Mucosa of descending colon (tissue), 3 donors: ENCODE results near the gene PPP2R5C. TPM values are rescaled to one million over a fixed set of nuclear protein-coding genes. Genes with fewer than 3 reads are reported as not detected.

Experiments used
- ATAC-seq: fragments of 200-7000 bp; cut with Tn5 transposase; one replicate; pipeline ENCODE4 v1.9.1; 2020; ENCODE audit warnings: mild to moderate bottlenecking, moderate library complexity
- DNase-seq, 3 donors: peaks; one replicate each; pipeline ENCODE4 v3.0.0-alpha.2; 2020
- H3K36me3 ChIP-seq: fragments of 200-600 bp; one replicate; pipeline ENCODE4 v1.8.0; 2021; ENCODE audit warnings: low read depth, mild to moderate bottlenecking
- H3K4me1 ChIP-seq: fragments of 200-600 bp; one replicate; pipeline ENCODE4 v1.8.0; 2021; ENCODE audit warnings: low read depth, mild to moderate bottlenecking
- H3K4me3 ChIP-seq: fragments of 200-600 bp; one replicate; pipeline ENCODE4 v1.8.0; 2021; ENCODE audit warnings: mild to moderate bottlenecking
- H3K9me3 ChIP-seq: fragments of 200-600 bp; one replicate; pipeline ENCODE4 v1.8.0; 2021; ENCODE audit warnings: mild to moderate bottlenecking
- intact Hi-C, 2 donors: fragments of 100-400 bp; cut with DNase I in 1 of 2; cut with micrococcal nuclease in 1 of 2; formaldehyde crosslinking; loops; one replicate each; pipeline versions ENCODE4 v1.11.0 to v1.11.1; 2022; cut with DNase I, micrococcal nuclease
- total RNA-seq, 3 donors: library from RNA; stranded (reverse); fragmentation: NEBNext Ultra II Directional in 2 of 3; extraction: Animal tissue kit (Norgen Biotek cat#: 25700) in 2 of 3; gene quantifications; one replicate each; pipeline versions ENCODE4 v1.2.1 to v1.2.4, GENCODE V29; 2021 to 2023
- TF ChIP-seq, protein P1 (sequence below): fragments of 200-600 bp; IDR thresholded peaks from one replicate; pipeline ENCODE4 v1.8.0; 2022; ENCODE audit warnings: antibody characterized with exemption, mild to moderate bottlenecking
- donor health status: DM: no; HTN: no; CAD: no; lungs with moderate emphysema.
- donor health status: DM: no; HTN: no; CAD: no.
- donor health status: DM: no; HTN: yes; CAD: no.

Gene PPP2R5C
- total RNA-seq, 3 donors from 2014 or later, result 131 to 173 (median 160) TPM

DNA sequence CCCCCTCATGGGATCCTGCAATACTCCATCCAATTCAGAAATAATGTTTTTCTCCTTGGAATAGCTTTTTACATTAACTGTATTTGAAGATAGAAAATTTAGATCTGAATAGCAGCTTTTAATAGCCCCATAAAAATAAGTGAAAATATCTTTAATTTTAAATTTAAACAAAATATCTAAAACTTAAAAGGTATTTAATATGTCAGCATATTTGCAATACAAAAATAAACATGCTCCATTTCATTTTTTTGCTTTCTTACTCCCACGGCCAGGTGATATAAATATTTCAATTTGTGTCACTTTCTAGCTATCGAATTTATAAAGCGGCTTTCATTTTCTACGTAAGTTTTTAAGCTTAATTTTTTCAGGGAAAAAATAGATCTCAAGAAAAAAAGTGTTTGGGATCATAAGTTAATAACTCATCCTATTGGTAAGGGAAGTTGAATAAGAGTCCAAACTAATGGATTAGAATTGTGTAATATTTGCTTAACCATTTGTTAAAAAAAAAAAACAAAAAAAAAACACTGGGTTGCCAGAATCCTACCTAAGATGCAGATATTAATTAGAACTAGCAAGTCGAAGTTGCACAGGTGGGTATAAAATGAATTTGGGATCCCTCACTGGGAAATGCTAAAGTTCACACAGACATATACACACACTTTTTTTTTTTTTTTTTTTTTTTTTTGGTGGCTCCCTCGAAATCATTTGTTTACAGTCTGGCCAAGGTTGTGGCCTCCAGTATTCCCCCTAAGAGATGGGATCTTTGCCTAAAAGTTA is 47.6 kb downstream of the PPP2R5C start:
- no peak for DNase-seq
- no peak for ATAC-seq
- no peaks in the 10 kb centered on the region for H3K36me3 ChIP-seq

DNA sequence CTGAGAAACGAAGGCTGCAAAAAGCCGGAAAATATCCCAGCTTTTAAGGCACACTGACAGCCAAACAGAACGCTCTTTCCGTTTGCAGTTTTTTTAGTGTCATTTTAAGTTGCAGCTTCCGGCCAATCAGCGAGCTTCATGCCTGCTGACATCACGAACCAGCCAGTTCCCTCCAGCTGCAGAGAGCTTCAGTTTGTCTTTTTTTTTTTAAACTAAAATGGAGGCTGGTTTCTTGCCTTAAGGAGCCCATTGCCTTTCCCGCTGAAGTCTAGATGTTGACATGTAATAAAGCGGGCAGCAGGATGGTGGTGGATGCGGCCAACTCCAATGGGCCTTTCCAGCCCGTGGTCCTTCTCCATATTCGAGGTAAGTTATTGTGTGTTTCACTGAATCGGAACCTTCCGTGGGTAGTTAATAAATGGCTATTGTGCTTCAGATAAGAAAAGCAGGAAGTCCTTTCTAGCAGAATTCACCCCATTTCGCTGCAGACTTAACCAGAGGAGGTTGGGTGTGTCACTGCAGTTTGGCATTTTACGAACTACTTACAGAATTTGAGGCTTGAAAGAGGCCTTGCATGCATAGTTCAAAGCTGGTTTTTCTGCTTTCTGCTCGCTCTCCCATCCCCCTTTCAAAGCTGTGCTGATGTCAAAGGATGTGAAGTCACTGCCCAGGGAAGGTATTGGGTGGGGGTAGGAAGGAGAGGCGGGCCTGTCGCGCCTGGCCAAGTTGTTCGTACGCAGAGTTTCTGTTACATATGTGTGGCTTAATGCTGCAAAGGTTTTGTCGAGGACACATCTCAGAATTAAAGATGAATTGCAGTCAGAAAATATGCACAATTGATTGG is 48.4 kb downstream of the PPP2R5C start:
- peak; percentile 78 to 91 (median 90) for DNase-seq
- Histone ChIP-seq H3K4me3 (peak overlapping the region; percentile 50), H3K36me3 (no peaks in the 10 kb centered on the region), H3K9me3 (no peaks in the 10 kb centered on the region), H3K4me1 (peaks cover 43% of the 10 kb centered on the region)
- intact Hi-C loops, result no loop called here
- TF ChIP-seq, protein P1, sequence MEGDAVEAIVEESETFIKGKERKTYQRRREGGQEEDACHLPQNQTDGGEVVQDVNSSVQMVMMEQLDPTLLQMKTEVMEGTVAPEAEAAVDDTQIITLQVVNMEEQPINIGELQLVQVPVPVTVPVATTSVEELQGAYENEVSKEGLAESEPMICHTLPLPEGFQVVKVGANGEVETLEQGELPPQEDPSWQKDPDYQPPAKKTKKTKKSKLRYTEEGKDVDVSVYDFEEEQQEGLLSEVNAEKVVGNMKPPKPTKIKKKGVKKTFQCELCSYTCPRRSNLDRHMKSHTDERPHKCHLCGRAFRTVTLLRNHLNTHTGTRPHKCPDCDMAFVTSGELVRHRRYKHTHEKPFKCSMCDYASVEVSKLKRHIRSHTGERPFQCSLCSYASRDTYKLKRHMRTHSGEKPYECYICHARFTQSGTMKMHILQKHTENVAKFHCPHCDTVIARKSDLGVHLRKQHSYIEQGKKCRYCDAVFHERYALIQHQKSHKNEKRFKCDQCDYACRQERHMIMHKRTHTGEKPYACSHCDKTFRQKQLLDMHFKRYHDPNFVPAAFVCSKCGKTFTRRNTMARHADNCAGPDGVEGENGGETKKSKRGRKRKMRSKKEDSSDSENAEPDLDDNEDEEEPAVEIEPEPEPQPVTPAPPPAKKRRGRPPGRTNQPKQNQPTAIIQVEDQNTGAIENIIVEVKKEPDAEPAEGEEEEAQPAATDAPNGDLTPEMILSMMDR, result no peak
- peak; percentile 89 for ATAC-seq

More for the DNA sequence above, 47.6 kb downstream of the PPP2R5C start:
- Histone ChIP-seq H3K4me3 (peak overlapping the region; percentile 50), H3K4me1 (peaks cover 40% of the 10 kb centered on the region), H3K9me3 (no peaks in the 10 kb centered on the region)
- TF ChIP-seq, protein P1, result no peak
- intact Hi-C loops, result no loop called here

DNA sequence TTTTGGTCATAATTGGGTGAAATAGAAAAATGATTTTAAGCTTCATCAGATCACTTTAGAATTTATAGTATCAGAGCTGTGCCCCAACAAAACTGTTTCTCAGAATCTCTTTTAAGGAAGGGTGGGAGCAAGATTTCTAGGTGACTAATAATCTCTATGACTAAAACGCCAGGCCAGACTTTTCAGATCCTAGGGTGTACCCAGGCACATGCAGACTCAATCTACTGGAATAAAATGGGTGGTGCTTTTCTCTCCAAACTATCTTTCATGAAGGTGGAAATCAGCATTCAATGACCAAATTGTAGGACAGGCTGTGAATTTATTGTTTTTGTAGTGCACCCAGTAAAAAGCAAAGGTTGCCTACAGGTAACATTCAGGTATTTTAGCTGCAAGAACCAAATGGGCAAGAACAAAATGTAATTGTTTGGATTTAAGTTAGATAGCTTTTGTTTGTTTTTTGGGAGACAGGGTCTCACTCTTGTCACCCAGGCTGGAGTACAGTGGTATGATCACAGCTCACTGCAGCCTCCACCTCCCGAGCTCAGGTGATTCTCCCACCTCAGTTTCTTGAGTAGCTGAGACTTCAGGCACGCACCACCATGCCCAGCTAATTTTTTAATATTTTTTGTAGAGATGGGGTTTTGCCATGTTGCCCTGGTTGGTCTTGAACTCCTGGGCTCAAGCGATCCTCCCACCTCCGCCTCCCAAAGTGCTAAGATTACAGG is 49.5 kb downstream of the PPP2R5C start:
- no peak for DNase-seq
- TF ChIP-seq, protein P1, result no peak
- peaks cover 43% of the 10 kb centered on the region for H3K4me1 ChIP-seq

DNA sequence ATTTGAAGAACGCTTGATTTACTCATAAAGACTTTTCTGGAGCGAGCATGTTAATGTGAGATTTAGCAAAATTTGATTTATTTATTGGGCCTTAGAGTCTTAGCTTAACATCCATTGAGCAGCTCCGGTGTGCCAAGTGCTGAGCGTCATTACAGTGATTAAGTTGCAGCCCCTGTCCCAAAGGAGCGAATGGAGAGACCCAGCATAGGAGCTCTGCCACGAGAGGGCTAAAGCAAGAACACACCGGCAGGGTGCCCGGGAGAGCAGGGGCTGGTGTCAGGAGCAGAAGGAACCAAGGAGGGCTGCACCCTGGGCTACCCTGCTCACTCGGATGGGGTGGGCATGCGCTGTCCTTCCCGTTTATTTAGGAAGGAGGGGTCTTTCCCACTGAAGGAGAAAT is 50.6 kb downstream of the PPP2R5C start:
- no peak overlapping the region for H3K4me3 ChIP-seq
- H3K9me3 ChIP-seq, result no peaks in the 10 kb centered on the region
- TF ChIP-seq, protein P1, result no peak
- intact Hi-C loops, result no loop called here
- DNase-seq (peak in 1 of 3 donors; percentile 31), ATAC-seq (no peak)
- H3K4me1 ChIP-seq, result peaks cover 43% of the 10 kb centered on the region
- no peaks in the 10 kb centered on the region for H3K36me3 ChIP-seq

More for the DNA sequence above, 49.5 kb downstream of the PPP2R5C start:
- no peak overlapping the region for H3K4me3 ChIP-seq
- no peak for ATAC-seq
- H3K9me3 ChIP-seq, result no peaks in the 10 kb centered on the region
- no peaks in the 10 kb centered on the region for H3K36me3 ChIP-seq
- intact Hi-C loops, result no loop called here

DNA sequence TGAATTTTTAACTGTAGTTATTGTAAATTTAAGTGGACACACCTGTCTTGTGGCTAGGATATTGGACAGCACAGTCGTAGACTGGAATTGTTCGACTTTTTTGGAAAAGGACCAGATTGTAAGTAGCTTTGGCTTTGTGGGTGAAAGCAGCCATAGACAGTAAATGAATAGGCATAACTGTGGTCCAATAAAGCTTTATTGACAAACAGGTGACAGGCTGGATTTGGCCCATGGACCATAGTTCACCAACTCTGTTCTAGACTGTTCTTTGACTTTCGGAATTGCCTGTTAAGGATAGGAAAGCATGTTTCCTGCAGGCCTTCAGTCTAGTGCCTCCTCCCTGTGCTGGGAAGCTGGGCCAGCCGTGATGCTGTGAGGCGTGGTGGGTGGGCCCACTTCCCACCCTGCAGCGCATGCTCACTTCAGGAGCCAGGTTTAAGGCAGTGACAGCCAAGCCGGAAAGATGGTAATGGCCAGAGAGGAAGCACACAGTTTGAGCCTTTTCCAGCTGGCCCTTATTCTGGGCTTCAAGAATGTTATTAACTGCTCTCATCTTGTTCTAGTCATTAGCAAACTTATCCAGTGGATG is 51.8 kb downstream of the PPP2R5C start:
- intact Hi-C loops, result no loop called here
- Histone ChIP-seq H3K4me3 (no peak overlapping the region), H3K4me1 (peaks cover 42% of the 10 kb centered on the region), H3K9me3 (no peaks in the 10 kb centered on the region), H3K36me3 (no peaks in the 10 kb centered on the region)
- peak; percentile 36 to 67 (median 47) for DNase-seq
- TF ChIP-seq, protein P1, result no peak
- peak; percentile 33 for ATAC-seq
